Measurements from ENCODE around the gene CRY1. TPM values are rescaled to one million over a fixed set of nuclear protein-coding genes. Genes with fewer than 3 reads are reported as not detected.
"Not testable (repeated sequence)": the region's sequence is repeated elsewhere in the genome, so short reads cannot be mapped to it uniquely, and the experiment has no call there.

Gene CRY1
- total RNA-seq, 2 donors from 2014 or later: 9.5 to 17.2 TPM

DNA sequence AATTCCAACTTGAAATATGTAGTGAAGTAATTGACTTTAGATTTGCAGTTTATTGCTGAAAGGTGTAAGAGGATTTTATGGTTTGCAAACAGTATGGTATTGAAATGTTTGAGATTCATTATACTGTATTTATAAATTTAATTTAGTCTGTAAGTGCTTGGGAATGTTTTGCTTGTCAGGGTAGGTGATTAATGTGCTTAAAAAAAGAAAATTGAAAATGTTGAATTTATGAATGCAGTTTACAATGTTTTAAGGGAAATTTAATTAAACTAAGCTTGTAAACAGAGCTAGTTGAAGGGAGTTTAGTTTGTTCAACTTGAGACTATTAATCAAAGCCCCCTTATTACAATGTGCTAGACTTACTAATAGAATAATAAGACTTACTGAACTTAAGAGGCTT lies 18.0 kb upstream of the CRY1 start:
- intact Hi-C loops (cut with DNase I): no loop called here

GRCh38 chr12:107109726-107110719 lies 16.7 kb upstream of the CRY1 start:
- peak; percentile 22 to 38 for ATAC-seq
- intact Hi-C loops (cut with DNase I): loop anchor here (10.0 kb wide), 1 partner anchor 725 kb away; no protein-coding TSS in a partner anchor
- DNase-seq: no peak

More for the DNA sequence above, 18.0 kb upstream of the CRY1 start:
- ATAC-seq (no peak), DNase-seq (no peak)

DNA sequence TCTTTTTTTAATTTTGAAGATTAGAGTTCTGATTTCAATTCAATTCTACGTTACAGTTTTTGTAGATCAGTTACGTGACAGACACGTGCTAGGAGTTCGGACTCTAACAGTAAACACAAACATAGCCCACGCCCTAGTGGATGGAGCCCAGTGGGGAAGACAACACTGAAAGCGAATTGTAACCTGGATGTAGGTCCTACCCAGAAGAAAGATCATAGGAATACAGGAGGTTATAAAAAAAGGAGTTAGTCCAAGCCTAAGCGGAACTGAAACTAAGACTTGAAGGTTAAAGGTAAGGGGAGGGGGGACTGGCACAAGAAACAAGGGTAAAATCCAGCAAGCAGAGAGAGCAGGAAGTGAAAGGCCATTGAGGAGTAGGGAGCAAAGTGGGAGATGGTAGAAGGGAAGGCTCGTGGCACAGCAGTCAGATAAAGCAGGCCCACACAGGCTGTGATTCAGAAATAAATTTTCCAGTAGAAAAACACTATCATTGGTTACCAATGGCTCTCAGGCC lies 15.7 kb upstream of the CRY1 start:
- DNase-seq (no peak), ATAC-seq (no peak)
- intact Hi-C loops (cut with DNase I): loop anchor here (10.0 kb wide), 1 partner anchor 724 kb away; no protein-coding TSS in a partner anchor

DNA sequence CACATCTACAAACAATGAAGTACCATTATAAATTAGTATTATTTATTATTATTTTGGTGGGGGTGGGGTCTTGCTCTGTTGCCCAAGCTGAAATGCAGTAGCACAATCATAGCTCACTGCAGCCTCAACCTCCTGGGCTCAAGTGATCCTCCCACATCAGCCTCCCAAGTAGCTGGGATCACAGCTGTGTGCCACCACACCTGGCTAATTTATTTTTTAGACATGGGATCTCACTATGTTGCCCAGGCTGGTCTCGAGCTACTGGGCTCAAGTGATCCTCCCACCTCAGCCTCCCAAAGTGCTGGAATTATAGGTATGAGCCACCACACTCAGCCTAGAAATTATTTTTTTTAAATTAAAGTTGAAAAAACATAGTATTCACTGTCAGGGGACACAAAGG lies 15.0 kb upstream of the CRY1 start:
- ATAC-seq, DNase-seq: not testable (repeated sequence)
- intact Hi-C loops (cut with DNase I): loop anchor here (10.0 kb wide), 1 partner anchor 724 kb away; no protein-coding TSS in a partner anchor

GRCh38 chr12:107107381-107107780 lies 14.0 kb upstream of the CRY1 start:
- intact Hi-C loops (cut with DNase I): loop anchor here (10.0 kb wide), 1 partner anchor 723 kb away; no protein-coding TSS in a partner anchor

DNA sequence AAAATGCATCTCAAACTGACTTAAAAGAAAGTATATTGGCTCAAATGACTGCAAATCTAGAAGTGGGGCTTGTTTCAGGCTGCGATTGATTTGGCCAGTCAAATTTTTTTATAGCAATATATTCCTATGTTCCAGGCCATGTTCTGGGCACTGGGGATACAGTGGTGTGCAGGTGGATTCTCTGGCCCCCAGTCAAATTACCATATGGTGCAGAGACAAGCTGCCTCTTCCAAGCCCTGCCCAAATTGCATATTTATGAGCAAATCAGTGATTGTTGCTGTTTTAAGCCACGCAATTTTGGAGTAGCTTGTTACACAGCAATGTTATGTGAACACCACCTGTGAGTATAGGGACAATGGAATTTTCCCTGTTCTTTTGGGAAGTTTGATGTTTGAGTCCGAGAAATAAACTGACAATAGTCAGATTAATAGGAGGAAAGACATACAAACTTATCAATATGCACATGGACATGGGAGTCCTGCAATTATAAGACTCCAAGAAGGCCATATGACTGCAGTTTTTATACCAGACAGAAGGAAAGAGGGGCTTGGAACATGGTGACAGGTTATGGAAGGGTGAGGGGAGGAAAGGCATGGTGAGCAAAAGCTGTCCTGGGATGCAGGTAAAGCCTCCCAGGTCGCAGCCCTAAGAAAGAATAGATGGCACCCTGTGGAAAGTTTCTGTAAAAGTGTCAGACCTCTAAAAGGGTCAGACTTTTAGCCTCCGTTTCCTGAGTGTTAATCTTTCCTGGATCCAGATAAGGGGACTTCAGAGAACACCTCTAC lies 13.1 kb upstream of the CRY1 start:
- intact Hi-C loops (cut with DNase I): loop anchor here (10.0 kb wide), 1 partner anchor 722 kb away; no protein-coding TSS in a partner anchor
- DNase-seq: no peak
- ATAC-seq: no peak

More at GRCh38 chr12:107107381-107107780, 14.0 kb upstream of the CRY1 start:
- no peak for ATAC-seq
- DNase-seq: no peak

DNA sequence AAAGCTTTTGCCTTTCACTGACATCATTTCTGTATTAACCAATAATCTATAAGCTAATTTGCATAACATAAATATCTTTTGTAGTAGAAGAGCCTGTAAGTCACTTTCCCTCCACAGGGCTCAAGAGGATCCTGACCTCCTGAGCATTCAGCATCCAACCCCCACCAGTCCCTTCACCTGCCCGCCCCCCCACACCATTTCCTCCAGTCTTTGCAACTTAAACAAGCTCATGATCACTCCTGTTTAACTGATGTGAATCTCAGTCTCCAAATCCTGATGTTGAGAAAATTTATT lies 12.0 kb upstream of the CRY1 start:
- DNase-seq: no peak
- intact Hi-C loops (cut with DNase I): loop anchor here (10.0 kb wide), 1 partner anchor 721 kb away; no protein-coding TSS in a partner anchor
- ATAC-seq: no peak

DNA sequence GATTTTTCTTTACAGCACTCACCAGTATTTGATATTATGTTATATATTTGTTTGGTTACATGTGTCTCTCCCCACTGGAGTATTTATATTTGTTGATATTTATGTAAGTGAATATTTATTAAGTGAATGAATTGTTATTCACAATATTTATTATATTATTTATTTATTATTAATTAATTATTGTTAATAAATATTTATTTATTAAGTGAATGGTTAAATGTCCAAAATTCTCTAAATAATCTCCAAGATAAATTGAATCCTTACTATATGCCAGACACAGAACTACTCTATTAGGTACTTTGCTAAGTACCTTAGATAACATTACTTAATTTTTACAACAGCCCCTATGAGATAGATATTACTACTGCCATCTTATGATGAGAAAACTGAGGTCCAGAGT lies 10.2 kb upstream of the CRY1 start:
- intact Hi-C loops (cut with DNase I): loop anchor here (10.0 kb wide), 1 partner anchor 719 kb away; no protein-coding TSS in a partner anchor
- no peak for DNase-seq
- no peak for ATAC-seq

DNA sequence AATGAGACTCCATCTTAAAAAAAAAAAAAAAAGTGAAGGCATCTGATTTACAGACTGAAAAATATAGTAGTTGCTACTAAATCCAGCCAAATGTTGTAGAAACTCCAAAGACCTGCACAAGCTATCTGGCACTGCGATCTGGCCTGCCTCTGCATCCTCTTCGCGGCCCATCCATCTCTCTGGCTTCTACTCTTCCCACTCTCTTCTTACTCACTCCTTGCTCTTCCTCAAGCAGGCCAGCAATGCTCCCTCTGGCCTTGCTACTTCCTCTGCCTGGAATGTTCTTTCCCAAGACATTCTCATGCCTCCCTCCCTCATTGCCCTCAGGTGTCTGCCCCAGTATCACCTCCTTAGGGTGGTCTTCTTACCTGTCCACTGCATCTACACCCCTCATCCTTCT lies 9.7 kb upstream of the CRY1 start:
- intact Hi-C loops (cut with DNase I): loop anchor here (10.0 kb wide), 1 partner anchor 718 kb away; no protein-coding TSS in a partner anchor
- no peak for ATAC-seq
- DNase-seq: no peak

DNA sequence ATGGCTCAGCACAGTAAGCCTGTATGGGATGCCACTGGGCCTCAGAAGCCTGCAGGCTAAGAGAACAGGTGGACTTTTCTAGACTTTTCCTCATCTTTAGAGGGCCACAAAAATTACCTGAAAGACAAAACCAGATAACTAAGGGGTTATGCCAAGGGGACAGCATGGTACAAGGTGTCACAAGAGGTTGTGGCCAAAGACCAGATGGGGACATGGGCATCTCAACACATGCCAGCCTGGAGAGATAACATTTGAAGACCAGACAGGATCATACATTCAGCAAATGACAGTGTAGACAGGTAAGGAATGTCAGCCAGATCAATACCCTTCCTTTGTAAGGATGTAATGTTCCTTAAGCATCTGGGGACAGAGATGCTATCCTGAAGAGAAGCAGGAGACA lies 8.9 kb upstream of the CRY1 start:
- DNase-seq: no peak
- intact Hi-C loops (cut with DNase I): loop anchor here (10.0 kb wide), 1 partner anchor 717 kb away; no protein-coding TSS in a partner anchor
- no peak for ATAC-seq

DNA sequence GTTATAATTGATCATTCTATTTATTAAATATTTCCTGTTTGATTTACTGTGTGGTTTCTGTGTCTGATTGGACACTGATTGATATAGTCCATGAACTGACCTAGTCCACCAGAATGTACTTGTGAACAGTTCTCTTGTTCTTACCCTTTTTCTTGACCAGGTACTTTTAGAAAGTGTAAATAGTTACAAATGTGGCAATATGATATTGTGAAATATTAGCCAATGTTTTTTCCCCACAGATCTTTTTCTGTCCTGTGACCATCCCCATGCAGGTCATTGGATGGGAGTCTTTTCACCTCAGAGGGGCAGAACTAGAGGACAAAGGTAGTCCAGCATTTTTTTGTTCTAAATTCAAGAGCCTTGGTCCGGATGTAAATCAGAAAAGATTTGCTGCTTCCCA lies 8.3 kb upstream of the CRY1 start:
- DNase-seq (no peak), ATAC-seq (no peak)
- intact Hi-C loops (cut with DNase I): loop anchor here (10.0 kb wide), 1 partner anchor 717 kb away; no protein-coding TSS in a partner anchor

DNA sequence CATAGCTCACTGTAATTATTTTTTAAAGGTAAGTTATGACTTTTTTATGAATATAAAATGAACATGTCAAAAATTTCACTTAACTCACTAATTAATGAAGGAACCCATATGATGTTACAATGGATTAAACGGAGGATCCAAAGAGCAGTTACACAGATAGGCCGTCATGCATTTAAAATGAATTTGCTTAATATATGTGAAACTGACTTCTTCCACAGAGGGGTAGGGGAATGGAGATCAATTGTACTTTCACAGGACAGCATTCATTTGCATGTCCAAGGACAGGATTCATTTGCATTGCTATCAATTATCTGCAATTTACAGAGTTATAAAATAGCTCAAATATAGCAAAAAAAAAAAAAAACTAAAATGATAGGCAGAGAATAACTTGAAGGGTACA lies 6.6 kb upstream of the CRY1 start:
- DNase-seq (no peak), ATAC-seq (no peak)
- intact Hi-C loops (cut with DNase I): loop anchor here (10.0 kb wide), 1 partner anchor 715 kb away; no protein-coding TSS in a partner anchor

DNA sequence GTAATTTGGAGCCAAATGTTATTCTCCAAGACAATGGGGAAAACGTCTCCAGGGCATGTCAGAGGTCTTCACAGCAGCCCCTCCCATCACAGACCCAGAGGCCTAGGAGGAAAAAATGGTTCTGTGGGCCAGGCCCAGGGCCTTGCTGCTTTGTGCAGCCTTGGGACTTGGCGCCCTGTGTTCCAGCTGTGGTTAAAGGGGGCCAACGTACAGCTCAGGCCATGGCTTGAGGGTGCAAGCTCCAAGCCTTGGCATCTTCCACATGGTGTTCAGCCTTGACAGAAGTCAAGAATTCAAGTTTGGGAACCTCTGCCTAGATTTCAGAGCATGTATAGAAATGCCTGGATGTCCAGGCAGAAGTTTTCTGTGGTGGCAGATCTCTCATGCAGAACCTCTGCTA lies 3.2 kb upstream of the CRY1 start:
- DNase-seq (no peak), ATAC-seq (no peak)
- intact Hi-C loops (cut with DNase I): no loop called here

DNA sequence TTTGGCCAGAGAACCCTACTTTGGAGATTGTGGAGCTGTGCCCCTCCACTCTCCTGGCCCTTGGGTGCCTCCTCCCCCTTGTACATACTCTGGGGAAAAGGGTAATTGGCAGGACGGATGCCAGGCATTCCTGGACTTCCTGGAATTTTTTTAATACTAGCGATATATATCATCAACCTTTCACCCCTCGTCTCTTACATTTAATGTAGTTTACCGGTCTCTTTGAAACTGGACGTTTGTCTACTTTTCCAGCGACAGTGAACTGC lies 767 bp upstream of the CRY1 start:
- DNase-seq: no peak
- no peak for ATAC-seq
- intact Hi-C loops (cut with DNase I): loop anchor here in 1 of 2 donors (5.0 kb wide), 2 partner anchors 107 to 137 kb away; partner anchors contain the start of genes MTERF2 and TMEM263

DNA sequence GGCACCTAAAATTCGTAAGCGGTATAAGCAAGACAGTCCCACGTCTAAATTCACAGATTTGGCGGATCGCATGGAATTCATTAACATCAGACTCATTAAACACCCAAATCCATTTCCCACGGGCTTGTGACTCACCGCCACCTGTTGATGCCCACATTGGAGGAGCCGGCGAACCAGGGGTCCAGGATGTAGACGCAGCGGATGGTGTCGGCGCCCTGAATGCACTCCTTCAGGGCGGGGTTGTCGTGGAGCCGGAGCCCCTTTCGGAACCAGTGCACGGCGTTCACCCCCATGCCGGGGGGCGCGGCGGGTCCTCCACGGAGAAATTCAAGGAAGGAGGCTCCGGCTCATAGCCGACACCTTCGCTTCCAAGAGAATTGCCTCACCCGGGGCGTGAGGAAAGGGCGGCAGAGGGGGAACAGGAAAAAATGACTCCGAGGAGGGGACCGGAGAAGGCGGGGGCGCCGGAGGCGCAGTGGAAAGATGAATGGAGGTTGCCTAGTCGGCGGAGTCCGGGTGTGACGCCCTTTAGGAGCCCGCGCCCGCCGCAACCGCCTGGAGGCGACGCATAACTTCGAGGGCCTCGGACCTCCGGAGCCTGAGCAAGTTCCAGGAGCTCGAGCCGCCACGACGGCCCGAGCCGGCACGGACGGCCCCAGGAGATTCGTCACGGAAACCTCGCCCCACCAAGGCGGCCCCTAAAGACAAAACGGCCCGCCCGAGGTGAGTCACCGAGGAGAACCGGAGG lies 506 bp downstream of the CRY1 start:
- DNase-seq: no peak

GRCh38 chr12:107091989-107092641 lies 1.2 kb downstream of the CRY1 start:
- intact Hi-C loops (cut with DNase I): loop anchor here in 1 of 2 donors (5.0 kb wide), 2 partner anchors 105 to 135 kb away; partner anchors contain the start of genes MTERF2 and TMEM263
- ATAC-seq (peak; percentile 10 to 22), DNase-seq (no peak)

More for the DNA sequence above, 506 bp downstream of the CRY1 start:
- intact Hi-C loops (cut with DNase I): loop anchor here in 1 of 2 donors (5.0 kb wide), 2 partner anchors 106 to 136 kb away; partner anchors contain the start of genes MTERF2 and TMEM263
- peak; percentile 24 to 54 for ATAC-seq

- intact Hi-C loops (cut with DNase I): loop anchor here in 1 of 2 donors (5.0 kb wide), 2 partner anchors 104 to 134 kb away; partner anchors contain the start of genes MTERF2 and TMEM263
- DNase-seq: no peak
- ATAC-seq: peak in 1 of 2 donors; percentile 8
Measured at GRCh38 chr12:107091381-107091780, 2.0 kb downstream of the CRY1 start.

- no peak for ATAC-seq
- intact Hi-C loops (cut with DNase I): loop anchor here in 1 of 2 donors (5.0 kb wide), 2 partner anchors 103 to 133 kb away; partner anchors contain the start of genes MTERF2 and TMEM263
Measured at GRCh38 chr12:107090711-107091110, 2.6 kb downstream of the CRY1 start.

More at GRCh38 chr12:107090711-107091110, 2.6 kb downstream of the CRY1 start:
- DNase-seq: no peak
